NCI-H748 treated with DMSO at 0.1 percent for 48 hours (cell line): Measurements from ENCODE around the gene CCDC74B.
"Not testable (repeated sequence)": the region's sequence is repeated elsewhere in the genome, so short reads cannot be mapped to it uniquely, and the experiment has no call there.

Source experiments
- DNase-seq: peaks from one replicate; lab custom pipeline; 2025; lab: John Stamatoyannopoulos, UW

The CCDC74B gene

GRCh38 chr2:130166611-130167010 is 21.7 kb upstream of the CCDC74B start:
- not testable (repeated sequence) for DNase-seq

- DNase-seq: no peak
Measured at GRCh38 chr2:130165293-130166016, 20.5 kb upstream of the CCDC74B start.

GRCh38 chr2:130162968-130163367 is 18.1 kb upstream of the CCDC74B start:
- DNase-seq: no peak

GRCh38 chr2:130162486-130162885 is 17.6 kb upstream of the CCDC74B start:
- not testable (repeated sequence) for DNase-seq

GRCh38 chr2:130160838-130161705 is 16.2 kb upstream of the CCDC74B start:
- not testable (repeated sequence) for DNase-seq

GRCh38 chr2:130160131-130160530 is 15.2 kb upstream of the CCDC74B start:
- no peak for DNase-seq

- DNase-seq: not testable (repeated sequence)
Measured at GRCh38 chr2:130159376-130159775, 14.5 kb upstream of the CCDC74B start.

- DNase-seq: no peak
Measured at GRCh38 chr2:130158631-130159030, 13.7 kb upstream of the CCDC74B start.

- not testable (repeated sequence) for DNase-seq
Measured at GRCh38 chr2:130157825-130158514, 13.1 kb upstream of the CCDC74B start.

- DNase-seq: not testable (repeated sequence)
Measured at GRCh38 chr2:130157354-130157753, 12.4 kb upstream of the CCDC74B start.

GRCh38 chr2:130156624-130157004 is 11.7 kb upstream of the CCDC74B start:
- DNase-seq: no peak

- not testable (repeated sequence) for DNase-seq
Measured at GRCh38 chr2:130155956-130156623, 11.2 kb upstream of the CCDC74B start.

GRCh38 chr2:130154773-130155765 is 10.2 kb upstream of the CCDC74B start:
- no peak for DNase-seq

GRCh38 chr2:130154423-130154770 is 9.5 kb upstream of the CCDC74B start:
- DNase-seq: not testable (repeated sequence)

- DNase-seq: not testable (repeated sequence)
Measured at GRCh38 chr2:130153721-130154422, 9.0 kb upstream of the CCDC74B start.

GRCh38 chr2:130152816-130153595 is 8.1 kb upstream of the CCDC74B start:
- DNase-seq: no peak

- not testable (repeated sequence) for DNase-seq
Measured at GRCh38 chr2:130152136-130152815, 7.4 kb upstream of the CCDC74B start.

- not testable (repeated sequence) for DNase-seq
Measured at GRCh38 chr2:130151145-130151512, 6.2 kb upstream of the CCDC74B start.
